NOMO-1 treated with dmso at 0.1 percent for 144 hours (cell line): ENCODE data around the gene XRCC5.
"Not testable (repeated sequence)": the region's sequence is repeated elsewhere in the genome, so short reads cannot be mapped to it uniquely, and the experiment has no call there.

Source experiments
- DNase-seq: peaks from one replicate; lab custom pipeline; 2025; ENCODE audit not compliant: unreplicated experiment; lab: John Stamatoyannopoulos, UW

Gene XRCC5

DNA sequence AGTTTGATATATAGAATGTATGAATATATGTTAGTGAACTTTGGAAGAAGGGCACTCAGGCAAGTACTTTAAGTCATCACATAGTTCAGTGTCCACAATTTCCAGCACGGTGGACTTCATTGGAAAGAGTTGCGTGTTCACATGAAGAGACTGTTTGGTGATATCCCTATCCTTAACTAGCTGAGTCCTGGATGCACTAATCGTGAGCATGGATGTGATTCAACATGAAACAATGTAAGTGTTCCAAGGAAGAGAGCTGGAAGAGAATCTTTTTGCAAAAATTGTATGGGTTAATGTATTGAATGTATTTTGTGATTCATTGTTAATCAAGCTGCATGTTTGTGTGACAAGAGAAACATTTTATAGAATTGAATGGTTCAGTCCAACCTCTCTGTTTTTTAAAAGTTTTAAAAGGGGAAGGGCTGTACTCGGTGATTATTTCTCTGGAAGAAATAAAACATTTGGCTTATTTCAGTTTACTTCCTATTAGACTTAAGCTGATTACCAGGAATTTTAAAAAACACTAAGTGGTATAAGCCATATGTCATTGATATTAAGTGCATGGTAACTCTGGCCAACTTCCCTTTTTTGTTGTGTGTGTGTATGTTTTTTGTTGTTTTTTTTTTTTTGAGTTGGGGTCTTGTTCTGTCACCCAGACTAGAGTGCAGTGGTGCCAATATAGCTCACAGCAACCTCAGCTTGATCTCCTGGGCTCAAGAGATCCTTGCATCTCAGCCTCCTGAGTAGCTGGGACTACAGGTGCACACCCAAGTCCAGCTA, 8.6 kb downstream of the XRCC5 start:
- no peak for DNase-seq

- no peak for DNase-seq
Measured at GRCh38 chr2:216118474-216118873, 9.3 kb downstream of the XRCC5 start.

DNA sequence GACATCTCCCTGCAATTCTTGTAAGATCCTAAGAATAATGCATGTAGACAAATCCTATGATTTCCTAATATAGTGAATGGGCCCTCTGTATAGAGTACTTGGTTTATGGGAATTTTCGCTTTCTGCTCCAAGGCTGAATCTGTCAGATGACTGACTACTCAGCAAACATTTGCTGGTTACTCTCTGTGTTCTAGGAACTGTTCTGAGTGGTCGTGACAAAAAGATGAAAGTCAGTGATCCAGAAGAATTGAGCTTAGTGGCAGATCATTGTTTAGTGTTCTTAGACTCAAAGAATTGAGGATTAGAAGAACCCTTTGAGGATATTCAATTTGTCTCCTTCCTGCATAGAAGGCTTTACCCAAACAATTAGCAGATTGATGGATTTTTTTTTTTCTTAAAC, 10.0 kb downstream of the XRCC5 start:
- no peak for DNase-seq

DNA sequence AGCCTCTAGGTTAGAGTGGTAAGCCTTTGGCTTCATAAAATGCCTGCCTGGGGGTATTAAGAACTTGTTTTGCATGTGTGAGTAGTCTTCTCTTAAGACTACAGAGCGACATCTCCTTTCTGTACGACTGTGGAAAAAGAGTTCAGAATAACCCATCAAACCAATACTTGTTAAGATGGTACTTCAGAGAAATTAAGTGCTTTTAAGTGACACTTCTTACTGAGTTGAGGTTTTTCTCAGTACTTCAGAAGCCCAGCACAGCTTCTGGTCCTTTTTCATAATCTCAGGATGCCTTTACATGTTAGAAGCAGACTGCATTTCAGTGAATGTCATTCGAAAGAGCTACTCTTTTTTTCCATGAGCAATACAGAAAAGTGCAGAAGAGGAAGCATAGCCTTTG, 10.8 kb downstream of the XRCC5 start:
- DNase-seq: no peak

DNA sequence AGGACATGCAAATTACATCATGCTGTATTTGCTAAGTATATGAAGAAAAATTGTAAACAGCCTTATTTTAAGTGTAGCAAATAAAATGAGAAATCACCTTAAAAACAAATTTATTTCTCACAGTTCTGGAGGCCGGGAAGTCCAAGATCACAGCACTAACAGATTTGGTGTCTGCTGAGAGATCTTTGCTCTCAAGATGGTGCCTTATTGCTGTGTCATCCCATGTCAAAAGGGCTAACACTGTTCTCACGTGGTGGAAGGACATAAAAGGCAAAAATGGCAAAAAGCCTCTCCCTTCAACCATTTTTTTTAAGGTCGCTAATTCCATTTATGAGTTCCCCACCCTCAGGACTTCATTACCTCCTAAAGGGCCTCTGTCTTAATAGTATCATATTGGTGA, 12.1 kb downstream of the XRCC5 start:
- DNase-seq: no peak

GRCh38 chr2:216126943-216127342, 17.8 kb downstream of the XRCC5 start:
- no peak for DNase-seq

GRCh38 chr2:216130346-216130971, 21.3 kb downstream of the XRCC5 start:
- no peak for DNase-seq

GRCh38 chr2:216131175-216131926, 22.2 kb downstream of the XRCC5 start:
- DNase-seq: no peak

GRCh38 chr2:216132585-216132984, 23.4 kb downstream of the XRCC5 start:
- DNase-seq: no peak

DNA sequence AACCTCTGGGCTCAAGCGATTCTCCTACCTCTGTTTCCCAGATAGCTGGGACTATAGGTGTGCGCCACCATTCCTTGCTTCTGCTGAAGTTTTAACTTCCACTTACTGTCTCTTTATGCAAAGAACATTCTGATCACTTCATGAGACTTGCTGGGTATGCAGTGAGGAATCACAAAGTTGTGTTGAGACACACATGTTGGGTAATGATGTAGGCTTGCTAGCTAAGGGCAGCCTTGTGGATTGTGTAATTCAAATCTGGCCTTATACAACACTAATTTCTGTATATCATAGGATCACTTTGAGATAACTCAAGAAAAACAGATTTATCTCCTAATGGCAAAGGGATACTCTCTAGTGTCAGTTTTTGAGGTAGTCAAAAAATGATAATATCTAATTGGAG, 24.2 kb downstream of the XRCC5 start:
- DNase-seq: no peak

DNA sequence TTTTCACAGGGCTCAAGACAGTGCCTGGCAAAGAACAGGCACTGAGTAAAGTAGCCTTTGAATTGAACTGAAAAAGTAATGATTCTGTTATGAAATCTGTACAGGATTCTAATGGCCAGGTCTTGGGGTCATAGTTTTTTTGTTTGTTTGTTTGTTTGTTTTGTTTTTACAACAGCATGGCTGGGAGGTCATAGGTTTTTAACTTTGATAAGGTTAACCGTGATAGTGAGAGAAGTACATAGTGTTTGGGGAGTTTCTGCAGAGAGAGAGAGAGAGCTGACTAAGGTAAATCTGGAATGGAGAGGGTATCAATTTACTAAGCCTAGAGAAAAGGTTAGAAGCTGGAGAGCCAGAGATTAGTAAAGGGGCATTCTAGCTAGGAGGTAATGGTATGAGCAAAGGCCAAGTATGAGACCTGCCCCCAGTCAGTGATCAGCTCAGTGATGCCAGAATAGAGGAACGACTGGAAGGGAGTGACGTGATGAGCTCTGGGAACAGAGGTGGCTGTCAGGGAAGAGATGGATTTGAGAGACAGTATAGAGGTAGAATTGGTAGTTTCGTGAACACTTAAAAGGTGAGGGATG, 25.9 kb downstream of the XRCC5 start:
- DNase-seq: no peak

GRCh38 chr2:216139884-216140283, 30.7 kb downstream of the XRCC5 start:
- no peak for DNase-seq

GRCh38 chr2:216141516-216141915, 32.4 kb downstream of the XRCC5 start:
- DNase-seq: not testable (repeated sequence)

GRCh38 chr2:216142540-216142939, 33.4 kb downstream of the XRCC5 start:
- no peak for DNase-seq

GRCh38 chr2:216144372-216144771, 35.2 kb downstream of the XRCC5 start:
- no peak for DNase-seq

DNA sequence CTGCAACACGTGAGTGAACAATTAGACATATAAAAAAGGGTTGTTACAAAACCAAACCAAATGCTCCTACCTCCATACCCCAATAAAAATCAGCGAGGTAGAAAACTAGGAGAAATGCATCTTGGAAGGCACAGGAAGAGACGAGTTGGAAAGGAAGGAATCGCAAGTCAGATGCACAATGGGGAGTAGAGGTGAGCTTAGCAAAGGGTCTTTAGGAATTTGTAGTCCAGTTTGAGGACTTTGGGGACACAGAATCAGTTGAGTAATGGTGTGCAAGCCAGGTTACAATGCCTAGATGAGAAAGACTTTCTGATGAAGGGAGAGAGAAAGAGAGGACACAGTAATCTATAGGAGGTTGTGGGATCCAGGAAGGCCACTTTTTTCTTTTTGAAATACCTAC, 35.7 kb downstream of the XRCC5 start:
- no peak for DNase-seq

- no peak for DNase-seq
Measured at GRCh38 chr2:216146573-216146972, 37.4 kb downstream of the XRCC5 start.

DNA sequence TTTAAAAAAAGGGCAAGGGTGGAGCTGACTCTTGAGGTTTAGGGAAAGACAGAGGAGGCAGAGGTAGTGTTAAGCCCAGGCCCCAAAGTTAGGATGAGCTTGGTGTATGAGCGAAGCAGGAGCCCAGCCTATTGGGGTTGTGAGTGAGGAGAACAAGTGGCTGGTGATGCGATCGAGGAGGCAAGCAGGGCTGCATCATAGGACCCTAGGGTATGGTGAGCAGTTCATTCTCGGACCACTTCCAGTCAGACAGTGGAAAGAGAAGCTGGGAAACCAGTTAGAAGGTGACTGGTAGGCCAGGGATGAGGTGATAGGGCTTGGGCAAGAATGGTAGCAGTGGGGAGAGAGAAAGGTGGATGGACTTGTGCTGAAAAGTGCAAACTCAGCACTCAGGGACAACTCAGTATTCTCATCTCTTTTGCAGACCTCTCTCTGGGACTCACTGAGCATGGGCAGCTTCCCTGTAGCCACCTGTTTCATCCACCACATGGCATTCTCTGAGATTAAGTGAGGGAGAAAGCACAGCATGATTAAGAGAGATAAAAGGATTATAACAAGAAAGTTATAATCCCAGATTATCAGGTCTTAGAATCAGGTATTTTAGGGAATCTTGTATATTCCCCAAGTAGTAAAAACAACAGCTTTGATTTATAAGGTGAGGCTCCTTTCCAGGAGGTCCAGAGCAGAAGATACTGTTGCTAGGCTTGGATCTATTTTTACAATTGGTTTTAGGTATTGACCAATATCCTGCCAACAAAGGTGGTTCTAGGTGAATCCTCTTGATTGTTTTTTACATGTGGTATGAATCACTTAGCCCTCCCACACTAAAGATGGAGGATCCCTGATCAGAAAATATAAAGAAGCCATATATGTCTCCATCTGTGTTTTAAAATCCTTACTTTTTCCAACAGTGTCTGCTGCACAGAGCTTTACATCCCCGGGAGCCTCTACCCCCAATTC, 38.3 kb downstream of the XRCC5 start:
- no peak for DNase-seq

GRCh38 chr2:216148983-216149382, 39.8 kb downstream of the XRCC5 start:
- DNase-seq: no peak

DNA sequence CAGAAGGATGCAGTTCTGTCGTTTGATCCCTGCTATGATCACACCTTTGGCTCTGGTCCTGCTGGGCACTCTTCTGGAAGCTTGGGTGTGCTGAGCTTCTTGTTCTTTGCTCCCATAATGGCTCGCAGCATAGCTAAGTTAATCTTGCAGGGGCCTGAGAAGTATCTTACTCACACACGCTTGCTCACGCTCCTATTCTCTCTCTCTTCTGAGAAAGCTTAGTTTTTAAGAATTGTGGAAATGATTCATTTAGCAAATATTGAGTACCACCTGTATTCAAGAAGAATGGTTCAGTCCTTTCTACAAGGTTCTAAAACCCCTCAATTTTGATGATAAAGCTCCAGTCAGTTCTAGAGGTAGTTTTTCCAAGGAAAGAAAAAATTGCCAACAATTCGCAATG, 40.6 kb downstream of the XRCC5 start:
- no peak for DNase-seq
